DLD1 (cell line): Measurements from ENCODE around the gene BNIP5.

Experiments used
- in situ Hi-C: cut with HindIII; loops from 2 replicates; pipeline ENCODE4 v1.10.0; 2017; ENCODE audit warnings: low sequenced_read_pairs

Gene BNIP5

DNA sequence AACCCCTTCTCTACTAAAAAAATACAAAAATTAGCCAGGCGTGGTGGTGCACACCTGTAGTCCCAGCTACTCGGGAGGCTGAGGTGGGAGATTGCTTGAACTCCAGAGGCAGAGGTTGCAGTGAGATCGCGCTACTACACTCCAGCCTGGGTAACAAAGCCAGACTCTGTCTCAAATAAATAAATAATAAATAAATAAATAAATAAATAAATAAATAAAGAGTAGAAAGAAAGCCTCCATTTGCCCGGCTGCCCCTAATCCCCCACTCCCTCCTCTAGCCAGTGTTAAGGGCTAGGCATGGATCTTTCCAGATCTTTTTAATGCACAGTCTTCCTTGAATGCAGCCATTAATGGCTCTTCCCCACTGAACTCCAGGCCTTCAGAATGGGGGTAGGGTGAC, 63.6 kb downstream of the BNIP5 start:
- in situ Hi-C loops, result no loop called here

DNA sequence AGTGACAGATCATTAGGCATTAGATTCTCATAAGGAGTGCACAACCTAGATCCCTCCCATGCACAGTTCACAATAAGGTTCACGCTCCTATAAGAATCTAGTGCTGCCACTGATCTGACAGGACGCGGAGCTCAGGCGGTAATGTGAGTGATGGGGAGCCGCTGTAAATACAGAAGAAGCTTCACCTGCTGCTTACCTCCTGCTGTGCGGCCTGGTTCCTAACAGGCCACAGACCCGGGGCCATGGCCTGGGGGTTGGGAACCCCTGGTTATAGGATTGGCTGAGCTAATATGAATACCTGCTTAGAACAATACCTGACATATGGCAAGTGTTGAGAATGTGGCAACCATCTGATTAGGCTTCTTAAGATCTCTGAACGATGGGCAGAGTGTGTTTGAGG, 64.5 kb downstream of the BNIP5 start:
- in situ Hi-C loops, result no loop called here

DNA sequence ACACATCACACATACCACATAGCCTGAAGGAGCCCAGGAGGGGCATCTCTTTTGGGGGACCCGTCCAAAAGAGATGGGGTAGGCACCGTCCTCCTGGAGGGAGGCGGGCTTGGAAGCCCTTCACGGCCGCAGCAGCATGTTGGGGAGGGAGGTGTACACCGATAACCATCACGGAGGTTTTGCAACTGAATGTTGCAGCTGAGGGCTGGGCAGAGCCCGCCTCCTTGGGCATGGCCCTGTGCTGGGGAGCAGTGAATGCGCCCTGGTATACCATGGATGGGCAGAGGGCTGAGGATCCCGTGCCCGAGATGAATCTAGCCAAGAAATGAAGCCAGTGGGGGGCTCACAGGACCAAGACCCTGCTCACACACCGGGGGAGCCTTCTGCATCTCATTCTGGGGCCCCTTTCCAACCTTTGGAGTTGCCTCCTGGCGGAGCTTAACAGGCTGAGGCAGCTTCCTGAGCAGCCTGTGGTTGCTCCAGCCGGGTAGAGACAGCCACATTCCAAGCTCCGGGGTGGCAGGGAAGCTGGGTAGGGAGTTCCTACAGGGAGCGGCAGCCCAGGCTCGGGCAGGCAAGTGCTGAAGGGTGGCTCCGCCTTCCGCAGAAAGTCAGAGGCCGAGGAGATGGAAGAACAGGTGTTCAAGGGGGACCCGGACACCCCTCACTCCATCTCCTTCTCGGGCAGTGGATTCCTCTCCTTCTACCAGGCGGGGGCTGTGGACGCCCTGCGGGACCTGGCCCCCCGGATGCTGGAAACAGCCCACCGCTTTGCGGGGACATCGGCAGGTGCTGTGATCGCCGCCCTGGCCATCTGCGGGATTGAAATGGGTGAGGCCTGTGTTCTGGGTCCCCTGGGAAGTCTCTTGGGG, 66.6 kb downstream of the BNIP5 start, which contains the start of gene PNPLA1:
Gene PNPLA1 (plus strand): TSS at position 227 of the 872 bp plus-strand sequence. CDS start 400 bp downstream, at position 627.
- in situ Hi-C loops, result no loop called here

- in situ Hi-C loops, result no loop called here
Observed at GRCh38 chr6:36268478-36269275, 68.0 kb downstream of the BNIP5 start.

GRCh38 chr6:36267731-36268477, 68.8 kb downstream of the BNIP5 start:
- in situ Hi-C loops, result no loop called here

DNA sequence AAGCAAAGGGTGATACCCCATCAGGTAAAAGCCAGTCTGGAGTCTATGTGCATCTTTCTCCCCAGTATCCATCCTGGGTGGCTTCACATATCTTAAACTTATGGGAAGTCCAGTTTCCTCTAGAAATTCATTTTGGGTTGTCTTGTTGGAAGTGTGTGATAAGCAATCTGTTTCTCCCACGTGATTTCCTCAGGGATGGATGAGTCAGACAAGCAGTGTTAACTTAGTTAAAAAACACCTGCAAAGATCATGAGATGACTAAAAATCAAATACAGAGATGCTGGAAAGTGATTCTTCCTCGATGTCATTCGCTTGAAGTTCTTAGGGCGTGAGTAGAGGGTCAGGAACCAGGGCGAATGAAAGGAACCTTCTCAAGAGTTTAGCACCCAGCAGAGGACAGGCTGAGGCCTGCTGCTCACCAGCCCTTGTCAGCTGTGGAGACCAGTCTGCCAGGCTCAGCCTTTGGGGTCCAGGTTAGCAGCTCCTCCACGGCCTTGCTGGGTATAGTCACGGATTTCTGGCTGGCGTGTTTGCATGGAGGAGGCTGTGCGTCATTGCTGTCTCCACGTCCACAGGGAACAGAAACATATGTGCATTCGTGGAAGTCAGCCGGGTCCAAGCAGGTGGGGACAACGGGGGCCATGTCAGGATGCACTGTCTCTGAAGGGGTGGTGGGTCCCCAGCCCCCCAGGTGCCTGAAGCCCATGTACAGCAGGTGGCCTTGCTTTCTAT, 69.6 kb downstream of the BNIP5 start:
- in situ Hi-C loops, result no loop called here
